ENCODE measurements around the gene DOK6.

DOK6 gene

DNA sequence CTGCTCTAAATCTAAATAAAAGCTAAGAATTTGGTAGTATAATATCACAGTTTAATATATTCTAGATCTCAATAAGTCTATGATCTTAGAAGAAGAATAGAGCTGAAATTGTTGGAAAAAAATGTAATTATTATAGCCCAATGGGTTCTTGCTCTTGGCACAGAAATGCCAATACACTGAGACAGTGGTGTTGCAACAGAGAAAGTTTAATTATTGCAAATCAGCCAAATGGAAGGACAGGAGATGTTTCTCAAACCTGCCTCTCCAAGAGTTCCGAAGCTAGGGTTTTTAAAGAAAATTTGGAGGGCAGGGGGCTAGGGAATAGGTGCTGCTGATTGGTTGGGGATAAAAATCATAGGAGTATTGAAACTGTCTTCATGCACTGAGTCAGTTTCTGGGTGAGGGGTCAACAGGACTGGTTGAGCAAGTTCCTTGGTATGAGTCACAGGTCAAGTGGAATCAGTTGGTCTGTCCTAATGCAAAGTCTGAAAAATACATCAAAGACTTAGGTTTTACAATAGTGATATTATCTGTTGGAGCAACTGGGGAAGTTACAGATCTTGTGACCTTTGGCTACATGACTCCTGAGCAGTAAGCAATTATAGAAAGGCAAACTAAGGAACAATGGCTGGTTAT, 318.3 kb downstream of the DOK6 start:
- DNase-seq (ENCODE audit: low read depth, low spot score) = no peak
- no peak overlapping the region for H3K4me3 ChIP-seq (ENCODE audit: low read depth, low read length)
- in situ Hi-C loops (cut with HindIII; ENCODE audit: low sequenced_read_pairs) = no loop called here
- TF ChIP-seq, protein P1, sequence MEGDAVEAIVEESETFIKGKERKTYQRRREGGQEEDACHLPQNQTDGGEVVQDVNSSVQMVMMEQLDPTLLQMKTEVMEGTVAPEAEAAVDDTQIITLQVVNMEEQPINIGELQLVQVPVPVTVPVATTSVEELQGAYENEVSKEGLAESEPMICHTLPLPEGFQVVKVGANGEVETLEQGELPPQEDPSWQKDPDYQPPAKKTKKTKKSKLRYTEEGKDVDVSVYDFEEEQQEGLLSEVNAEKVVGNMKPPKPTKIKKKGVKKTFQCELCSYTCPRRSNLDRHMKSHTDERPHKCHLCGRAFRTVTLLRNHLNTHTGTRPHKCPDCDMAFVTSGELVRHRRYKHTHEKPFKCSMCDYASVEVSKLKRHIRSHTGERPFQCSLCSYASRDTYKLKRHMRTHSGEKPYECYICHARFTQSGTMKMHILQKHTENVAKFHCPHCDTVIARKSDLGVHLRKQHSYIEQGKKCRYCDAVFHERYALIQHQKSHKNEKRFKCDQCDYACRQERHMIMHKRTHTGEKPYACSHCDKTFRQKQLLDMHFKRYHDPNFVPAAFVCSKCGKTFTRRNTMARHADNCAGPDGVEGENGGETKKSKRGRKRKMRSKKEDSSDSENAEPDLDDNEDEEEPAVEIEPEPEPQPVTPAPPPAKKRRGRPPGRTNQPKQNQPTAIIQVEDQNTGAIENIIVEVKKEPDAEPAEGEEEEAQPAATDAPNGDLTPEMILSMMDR (IDR thresholded peaks at IDR 0.05; ENCODE audit: low read depth, low read length) = no peak

DNA sequence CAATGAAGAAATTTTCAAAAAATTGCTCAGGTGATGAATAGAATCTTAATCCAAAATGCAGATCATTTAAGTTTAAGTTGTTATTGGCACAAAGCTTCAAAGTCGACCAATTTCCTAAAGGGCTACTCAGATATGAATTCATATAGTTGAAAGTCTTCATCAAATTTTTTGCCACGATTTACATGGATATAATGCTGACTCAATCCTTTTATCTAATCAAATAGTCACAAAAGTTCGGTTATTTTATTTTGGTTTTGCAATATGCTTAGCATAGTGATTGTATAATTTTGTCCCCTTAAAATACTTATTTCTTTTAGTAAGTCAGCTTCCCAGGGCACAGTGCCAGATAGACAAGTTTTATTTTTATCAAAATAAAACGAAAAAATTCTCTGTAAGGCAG, 319.7 kb downstream of the DOK6 start:
- no peak for DNase-seq (ENCODE audit: low read depth, low spot score)
- TF ChIP-seq, protein P1 (IDR thresholded peaks at IDR 0.05; ENCODE audit: low read depth, low read length) = no peak
- in situ Hi-C loops (cut with HindIII; ENCODE audit: low sequenced_read_pairs) = no loop called here

DNA sequence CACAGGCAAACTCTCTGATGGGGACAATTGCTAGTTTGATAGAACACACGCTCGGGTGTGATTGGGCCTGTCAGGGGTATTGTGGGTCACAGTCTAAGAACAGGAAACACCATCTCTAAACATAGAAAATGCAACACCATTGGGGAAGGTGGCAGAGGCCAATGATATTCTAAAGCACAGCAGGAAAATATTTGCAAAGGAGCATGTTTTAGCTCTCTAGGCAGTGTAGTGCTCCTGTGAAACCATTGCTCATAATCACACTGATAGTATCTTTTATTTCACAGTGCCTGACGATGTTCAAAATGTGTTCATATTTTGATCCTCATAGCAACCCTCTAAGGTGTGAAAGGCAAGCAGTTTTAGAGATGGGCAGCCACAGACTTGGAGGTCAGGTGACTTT, 322.7 kb downstream of the DOK6 start:
- in situ Hi-C loops (cut with HindIII; ENCODE audit: low sequenced_read_pairs) = no loop called here
- H3K4me3 ChIP-seq (ENCODE audit: low read depth, low read length) = no peak overlapping the region
- TF ChIP-seq, protein P1 (IDR thresholded peaks at IDR 0.05; ENCODE audit: low read depth, low read length) = no peak
- DNase-seq (ENCODE audit: low read depth, low spot score) = no peak

More for the DNA sequence above, 319.7 kb downstream of the DOK6 start:
- no peak overlapping the region for H3K4me3 ChIP-seq (ENCODE audit: low read depth, low read length)

DNA sequence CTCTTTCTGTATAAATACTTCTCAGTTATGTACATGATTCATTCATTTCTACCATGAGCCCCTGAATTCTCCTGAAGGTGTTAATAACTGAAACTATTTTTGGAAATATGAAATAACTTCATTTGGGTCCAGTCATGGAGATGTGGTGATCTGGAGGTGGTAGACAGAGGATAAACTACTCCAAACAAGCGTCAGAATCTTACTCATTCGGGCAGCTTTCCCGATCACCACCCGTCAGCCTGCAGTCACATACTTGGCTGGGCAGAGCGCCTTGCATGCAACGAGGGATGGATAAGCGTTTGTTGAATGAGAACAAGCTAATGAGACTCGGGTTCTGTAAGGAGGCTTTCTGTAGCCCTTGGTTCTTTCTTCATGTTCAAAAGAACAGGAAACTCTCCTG, 324.3 kb downstream of the DOK6 start:
- no peak overlapping the region for H3K4me3 ChIP-seq (ENCODE audit: low read depth, low read length)
- in situ Hi-C loops (cut with HindIII; ENCODE audit: low sequenced_read_pairs) = no loop called here
- DNase-seq (ENCODE audit: low read depth, low spot score) = no peak
- TF ChIP-seq, protein P1 (IDR thresholded peaks at IDR 0.05; ENCODE audit: low read depth, low read length) = no peak

DNA sequence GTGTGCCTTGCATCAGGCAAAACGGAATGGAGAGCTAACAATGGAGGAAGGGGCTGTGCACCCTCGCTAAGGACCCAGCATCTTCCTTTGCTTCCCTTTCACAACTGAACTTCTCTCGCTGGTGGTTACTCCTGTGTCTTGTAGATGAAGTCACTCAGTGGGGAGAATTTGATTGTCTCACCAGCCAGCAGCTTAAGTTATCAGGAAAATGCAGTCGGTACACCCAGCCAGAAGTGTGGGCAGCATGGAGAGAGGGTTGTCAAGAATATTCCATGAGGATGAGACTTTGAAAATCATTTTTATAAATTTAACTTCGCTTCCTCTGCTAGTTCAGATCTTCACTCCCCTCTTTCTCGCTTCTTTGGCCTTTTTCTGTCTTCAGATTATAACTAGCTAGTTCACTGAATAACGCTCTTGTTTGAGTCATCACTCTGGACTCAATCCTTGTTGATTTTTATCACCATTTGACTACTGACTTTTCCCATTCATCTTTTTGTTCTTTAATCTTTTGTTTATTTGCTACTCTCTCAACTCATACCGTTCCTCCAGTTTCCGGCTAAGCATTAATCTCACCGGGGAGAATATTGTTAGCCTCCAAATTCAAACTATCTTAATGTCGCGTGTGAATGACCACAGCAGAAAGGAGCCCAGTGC, 325.3 kb downstream of the DOK6 start:
- no peak for DNase-seq (ENCODE audit: low read depth, low spot score)
- no peak overlapping the region for H3K4me3 ChIP-seq (ENCODE audit: low read depth, low read length)
- TF ChIP-seq, protein P1 (IDR thresholded peaks at IDR 0.05; ENCODE audit: low read depth, low read length) = no peak
- in situ Hi-C loops (cut with HindIII; ENCODE audit: low sequenced_read_pairs) = no loop called here

DNA sequence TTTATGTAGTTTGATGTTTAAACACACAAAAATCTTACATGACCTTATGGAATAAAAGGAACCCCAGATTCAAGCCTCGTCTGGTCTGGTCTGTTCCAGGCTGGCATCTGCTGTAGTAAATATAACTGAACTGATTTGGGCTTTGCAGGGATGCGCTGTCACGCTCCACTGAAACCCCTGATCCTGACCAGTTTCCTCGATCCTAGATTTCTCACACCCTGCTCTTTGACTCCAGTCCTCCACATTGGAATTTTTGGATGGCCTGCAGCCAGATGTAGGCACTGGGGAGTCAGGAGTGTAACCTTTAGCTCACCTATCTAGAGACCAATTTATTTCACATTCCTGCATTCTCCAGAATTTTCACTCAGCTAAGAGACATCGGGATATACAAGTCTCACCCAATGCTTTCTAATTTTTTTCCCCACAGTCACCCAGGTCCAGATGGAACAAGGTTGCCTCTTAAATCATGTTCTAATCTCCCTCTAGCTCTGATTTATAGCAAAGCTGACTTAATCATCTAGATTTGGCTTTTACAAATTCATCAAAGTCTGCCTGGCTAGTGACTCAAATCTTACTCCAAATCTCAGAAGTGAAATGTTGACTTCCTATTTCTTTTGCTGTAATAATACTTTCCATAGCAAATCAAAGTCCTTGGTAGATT, 327.4 kb downstream of the DOK6 start:
- TF ChIP-seq, protein P1 (IDR thresholded peaks at IDR 0.05; ENCODE audit: low read depth, low read length) = no peak
- in situ Hi-C loops (cut with HindIII; ENCODE audit: low sequenced_read_pairs) = no loop called here
- no peak for DNase-seq (ENCODE audit: low read depth, low spot score)
- H3K4me3 ChIP-seq (ENCODE audit: low read depth, low read length) = no peak overlapping the region

All from astrocyte of the spinal cord (primary cell).